K562 (cell line): ENCODE results near the gene SPEG. TPM values are rescaled to one million over a fixed set of nuclear protein-coding genes. Genes with fewer than 3 reads are reported as not detected.

Experiments
- BDP1 ChIP-seq: IDR thresholded peaks from 3 replicates; pipeline ENCODE4 v1.6.1; 2011; ENCODE audit not compliant: insufficient read length, insufficient read depth
- C11orf30 ChIP-seq: fragments of 450-650 bp; IDR thresholded peaks from 2 replicates; pipeline ENCODE4 v1.6.1; 2016; ENCODE audit warnings: low read depth, mild to moderate bottlenecking
- DNMT1 ChIP-seq: fragments of 450-650 bp; IDR thresholded peaks from 2 replicates; pipeline ENCODE4 v1.6.1; 2016; ENCODE audit warnings: antibody characterized with exemption, mild to moderate bottlenecking
- E2F3 ChIP-seq: fragments of 250-450 bp; sonication (Bioruptor Pico); IDR thresholded peaks from 2 replicates; pipeline ENCODE4 v1.4.0; 2020; ENCODE audit warnings: mild to moderate bottlenecking
- E4F1 ChIP-seq: fragments of 250-450 bp; sonication (Bioruptor Pico); IDR thresholded peaks from 2 replicates; pipeline ENCODE4 v1.5.0; 2021; ENCODE audit warnings: mild to moderate bottlenecking, borderline replicate concordance
- EGR1 ChIP-seq: fragments of 450-650 bp; conservative IDR thresholded peaks from 2 replicates; pipeline ENCODE4 v1.6.1; 2017; ENCODE audit warnings: mild to moderate bottlenecking
- EP300 ChIP-seq: IDR thresholded peaks from 2 replicates; pipeline ENCODE4 v1.6.1; 2012; ENCODE audit warnings: low read length, improper control_type of control experiment
- EP400 ChIP-seq: fragments of 450-650 bp; IDR thresholded peaks from 2 replicates; pipeline ENCODE4 v1.6.1; 2017; ENCODE audit warnings: antibody characterized with exemption, mild to moderate bottlenecking, moderate library complexity
- GATAD2A ChIP-seq: fragments of 450-650 bp; IDR thresholded peaks from 2 replicates; pipeline ENCODE4 v1.6.1; 2017
- JUN ChIP-seq, 2 experiments: sonication (generic) in 1 of 2; formaldehyde crosslinking in 1 of 2; IDR thresholded peaks; 2 replicates each; pipeline versions ENCODE4 v1.6.1 to v1.8.0; 2012 to 2022; ENCODE audit warnings: borderline replicate concordance in 2 of 2, mild to moderate bottlenecking in 2 of 2, improper control_type of control experiment in 1 of 2, low read depth in 1 of 2, low read length in 1 of 2, missing genetic modification reagents in 1 of 2
- KDM4B ChIP-seq, 2 experiments: fragments of 450-650 bp in 1 of 2; sonication (generic) in 1 of 2; IDR thresholded peaks; 2 replicates each; pipeline ENCODE4 v1.6.1; 2016 to 2017; ENCODE audit warnings: borderline replicate concordance in 2 of 2, antibody characterized with exemption in 1 of 2, low read depth in 1 of 2, mild to moderate bottlenecking in 1 of 2
- MLLT1 ChIP-seq, 2 experiments: fragments of 450-650 bp; IDR thresholded peaks; 2 replicates each; pipeline ENCODE4 v1.6.1; 2016
- NFATC3 ChIP-seq: fragments of 450-650 bp; IDR thresholded peaks from 2 replicates; pipeline ENCODE4 v1.6.1; 2017; ENCODE audit warnings: mild to moderate bottlenecking
- NR2F6 ChIP-seq: fragments of 450-650 bp; formaldehyde crosslinking; IDR thresholded peaks from 2 replicates; pipeline ENCODE4 v1.4.0; 2020; ENCODE audit warnings: mild to moderate bottlenecking
- PKNOX1 ChIP-seq: fragments of 450-650 bp; IDR thresholded peaks from 2 replicates; pipeline ENCODE4 v1.6.1; 2016
- SLC30A9 ChIP-seq: fragments of 250-450 bp; sonication (Bioruptor Pico); IDR thresholded peaks from 2 replicates; pipeline ENCODE4 v1.8.0; 2022; ENCODE audit warnings: mild to moderate bottlenecking, moderate library complexity
- TBP ChIP-seq: optimal IDR thresholded peaks from 2 replicates; pipeline ENCODE3; 2011; ENCODE audit warnings: low read depth, low read length, improper control_type of control experiment
- TEAD4 ChIP-seq, 2 experiments: sonication (generic) in 1 of 2; formaldehyde crosslinking in 1 of 2; IDR thresholded peaks; 2 replicates each; pipeline versions ENCODE4 v1.6.1 to v1.8.0; 2012 to 2022; ENCODE audit warnings: borderline replicate concordance in 1 of 2, inconsistent platforms in 1 of 2, low read length in 1 of 2, mild to moderate bottlenecking in 1 of 2, missing genetic modification reagents in 1 of 2
- ZBTB7A ChIP-seq: IDR thresholded peaks from 2 replicates; pipeline ENCODE4 v1.6.1; 2011; ENCODE audit warnings: low read depth, mild to moderate bottlenecking, low read length, moderate library complexity, borderline replicate concordance; ENCODE audit not compliant: control insufficient read depth
- ZNF124 ChIP-seq: sonication (generic); formaldehyde crosslinking; IDR thresholded peaks from 2 replicates; pipeline ENCODE4 v1.8.1; 2022; ENCODE audit warnings: missing genetic modification reagents
- ZNF280A ChIP-seq: fragments of 450-650 bp; IDR thresholded peaks from 2 replicates; pipeline ENCODE4 v1.6.1; 2018; ENCODE audit warnings: mild to moderate bottlenecking, low read depth; ENCODE audit not compliant: partially characterized antibody
- ZNF316 ChIP-seq: fragments of 450-650 bp; IDR thresholded peaks from 2 replicates; pipeline ENCODE4 v1.6.1; 2016
- ZNF551 ChIP-seq: fragments of 250-450 bp; sonication (Bioruptor Pico); IDR thresholded peaks from 2 replicates; pipeline ENCODE4 v1.5.0; 2021; ENCODE audit warnings: mild to moderate bottlenecking, moderate library complexity
- ZNF644 ChIP-seq: fragments of 200-800 bp; sonication (Bioruptor generic); IDR thresholded peaks from 2 replicates; pipeline ENCODE4 v1.6.1; 2016; ENCODE audit warnings: low read depth, missing genetic modification characterization, missing compliant biosample characterization
- polyA plus RNA-seq, 8 experiments: library from polyadenylated mRNA; depleted of rRNA in 4 of 8; stranded (reverse) in 5 of 8; unstranded in 3 of 8; fragments of >200 nt; fragmentation: Nextera tagmentation in 2 of 8; fragmentation: Illumina TruSeq in 1 of 8; extraction: Ambion mirVana in 2 of 8; extraction: Trizol in 1 of 8; gene quantifications; 2 replicates each; pipeline versions ENCODE4 v1.2.1 to v1.2.3, GENCODE V29; 2011 to 2014; ENCODE audit warnings: inconsistent platforms in 1 of 8, missing spikeins in 1 of 8
- total RNA-seq, 7 experiments: library from RNA; depleted of rRNA in 6 of 7; stranded (reverse); fragments of >200 nt in 6 of 7; fragmentation: Illumina TruSeq in 2 of 7; extraction: Trizol in 2 of 7; gene quantifications; 2 replicates each; pipeline versions ENCODE4 v1.2.1 to v1.2.3, GENCODE V29; 2011 to 2021; ENCODE audit warnings: low replicate concordance in 1 of 7

Gene SPEG
- total and polyA plus RNA-seq, 9 of the 15 experiments (the other 6 are each of a cell fraction or from before 2014, with no cell fraction given), result 0.49 to 8.7 (median 3.0) TPM

GRCh38 chr2:219469186-219469724 is 34.6 kb downstream of the SPEG start (continued):
- TF ChIP-seq ZBTB7A (no peak), EP300 (no peak), PKNOX1 (no peak), C11orf30 (peak; percentile 56), NR2F6 (no peak), BDP1 (no peak), ZNF280A (no peak), TEAD4 (IDR thresholded peaks at IDR 0.05; ENCODE audit: low read length) (no peak), TEAD4 (CRISPR knock-in tag; IDR thresholded peaks at IDR 0.05; ENCODE audit: borderline replicate concordance) (no peak), ZNF316 (peak; percentile 52), TBP (no peak), ZNF124 (CRISPR knock-in tag) (no peak), DNMT1 (no peak), E2F3 (CRISPR knock-in tag) (no peak), SLC30A9 (no peak), ZNF644 (tag) (no peak), EGR1 (no peak; the same call in 1 of the 2 replicates), KDM4B (IDR thresholded peaks at IDR 0.05; ENCODE audit: borderline replicate concordance in 2 of 2, low read depth in 1 of 2) (no peak), GATAD2A (no peak), MLLT1 (IDR thresholded peaks at IDR 0.05) (no peak), EP400 (no peak), NFATC3 (no peak), ZNF551 (CRISPR knock-in tag) (no peak), E4F1 (CRISPR knock-in tag) (no peak), JUN (IDR thresholded peaks at IDR 0.05; ENCODE audit: borderline replicate concordance, low read depth, low read length) (peak; percentile 23; the same call in 1 of the 2 replicates), JUN (CRISPR knock-in tag; IDR thresholded peaks at IDR 0.05; ENCODE audit: borderline replicate concordance) (no peak)
